ENCODE results near the gene CARD11. TPM values are rescaled to one million over a fixed set of nuclear protein-coding genes. Genes with fewer than 3 reads are reported as not detected.
A peak's percentile ranks its signal among the peaks of the same experiment; 100 is the strongest.

The CARD11 gene
- total and polyA plus RNA-seq, 2 donors (not counting 1 experiment from before 2014, with no cell fraction given), result 129 to 135 TPM

- CTCF ChIA-PET, result interaction anchor here (0.5 kb wide), 1 partner anchor 109 kb away, joined by 3 read pairs; no protein-coding TSS in a partner anchor
- H3K27me3 Mint-ChIP-seq, result no peaks in the 10 kb centered on the region
- Histone ChIP-seq H3K27ac (ENCODE audit: low read length in 2 of 2) (peak overlapping the region; percentile 77 to 92), H4K20me1 (ENCODE audit: control insufficient read depth, insufficient read depth, low read length, poor library complexity, severe bottlenecking) (peaks cover 36% of the 10 kb centered on the region), H3K36me3 (replicated peaks in 1 of 2; ENCODE audit: control extremely low read depth in 1 of 2, control insufficient read depth in 1 of 2, extremely low read depth in 1 of 2, insufficient read depth in 2 of 2, low read length in 1 of 2) (peaks cover 0 to 19% of the 10 kb centered on the region in 2 experiments), H3K9ac (ENCODE audit: low read length) (peak overlapping the region; percentile 69), H3K4me3 (ENCODE audit: control extremely low read depth in 1 of 5, extremely low read depth in 1 of 5, insufficient read depth in 1 of 5, low read depth in 2 of 5, low read length in 4 of 5) (peak overlapping the region in 4 of 5 experiments; percentile 46 to 69 (median 57)), H3K79me2 (ENCODE audit: control insufficient read depth, insufficient read depth, low read length) (peaks cover 89% of the 10 kb centered on the region), H3K9me3 (ENCODE audit: control extremely low read depth in 1 of 3, control insufficient read depth in 2 of 3, insufficient read depth in 1 of 3, low read length in 2 of 3) (peaks cover 0 to 12% (median 0%) of the 10 kb centered on the region in 3 donors), H3K27me3 (replicated peaks in 1 of 4; ENCODE audit: control extremely low read depth in 1 of 4, control insufficient read depth in 3 of 4, insufficient read depth in 4 of 4, low read length in 3 of 4) (no peaks in the 10 kb centered on the region), H3K4me2 (replicated peaks; ENCODE audit: low read depth, low read length, poor library complexity, severe bottlenecking) (peak overlapping the region; percentile 81), H3K4me1 (ENCODE audit: control insufficient read depth in 2 of 2, insufficient read depth in 2 of 2, low read length in 2 of 2) (peaks cover 73 to 93% of the 10 kb centered on the region in 2 donors), H2AFZ (ENCODE audit: insufficient read depth, low read depth, low read length, poor library complexity, severe bottlenecking) (peak overlapping the region; percentile 46)
- intact Hi-C loops (cut with micrococcal nuclease), result loop anchor here (10.0 kb wide), 1 partner anchor 614 kb away; no protein-coding TSS in a partner anchor
- ATAC-seq (ENCODE audit: low read depth) (no peak), DNase-seq (no peak)
- H3K27ac Mint-ChIP-seq, result peak overlapping the region; percentile 93
- no peak for TF ChIP-seq EZH2 (IDR thresholded peaks at IDR 0.05; ENCODE audit: borderline replicate concordance, insufficient read depth, low read depth, low read length, poor library complexity, severe bottlenecking)
- TF ChIP-seq, protein P1, sequence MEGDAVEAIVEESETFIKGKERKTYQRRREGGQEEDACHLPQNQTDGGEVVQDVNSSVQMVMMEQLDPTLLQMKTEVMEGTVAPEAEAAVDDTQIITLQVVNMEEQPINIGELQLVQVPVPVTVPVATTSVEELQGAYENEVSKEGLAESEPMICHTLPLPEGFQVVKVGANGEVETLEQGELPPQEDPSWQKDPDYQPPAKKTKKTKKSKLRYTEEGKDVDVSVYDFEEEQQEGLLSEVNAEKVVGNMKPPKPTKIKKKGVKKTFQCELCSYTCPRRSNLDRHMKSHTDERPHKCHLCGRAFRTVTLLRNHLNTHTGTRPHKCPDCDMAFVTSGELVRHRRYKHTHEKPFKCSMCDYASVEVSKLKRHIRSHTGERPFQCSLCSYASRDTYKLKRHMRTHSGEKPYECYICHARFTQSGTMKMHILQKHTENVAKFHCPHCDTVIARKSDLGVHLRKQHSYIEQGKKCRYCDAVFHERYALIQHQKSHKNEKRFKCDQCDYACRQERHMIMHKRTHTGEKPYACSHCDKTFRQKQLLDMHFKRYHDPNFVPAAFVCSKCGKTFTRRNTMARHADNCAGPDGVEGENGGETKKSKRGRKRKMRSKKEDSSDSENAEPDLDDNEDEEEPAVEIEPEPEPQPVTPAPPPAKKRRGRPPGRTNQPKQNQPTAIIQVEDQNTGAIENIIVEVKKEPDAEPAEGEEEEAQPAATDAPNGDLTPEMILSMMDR (IDR thresholded peaks at IDR 0.05), result no peak
- H3K9me3 Mint-ChIP-seq (ENCODE audit: insufficient read depth), result no peaks in the 10 kb centered on the region
- POLR2A ChIA-PET, result no interaction called here
- H3K4me3 Mint-ChIP-seq, result peak overlapping the region; percentile 98
- WGBS (ENCODE audit: insufficient coverage), result 100% methylated on average over 3 of the region's 8 CpGs
- H3K4me1 Mint-ChIP-seq, result peaks cover 89% of the 10 kb centered on the region
These were observed 62.6 kb downstream of the CARD11 start for GRCh38 chr7:2981103-2981480.

- H3K27me3 Mint-ChIP-seq, result no peaks in the 10 kb centered on the region
- H3K4me1 ChIP-seq (ENCODE audit: control insufficient read depth in 2 of 2, insufficient read depth in 2 of 2, low read length in 2 of 2), result peaks cover 69 to 93% of the 10 kb centered on the region in 2 donors
- peak overlapping the region; percentile 46 for H2AFZ ChIP-seq (ENCODE audit: insufficient read depth, low read depth, low read length, poor library complexity, severe bottlenecking)
- peak overlapping the region; percentile 81 for H3K4me2 ChIP-seq (replicated peaks; ENCODE audit: low read depth, low read length, poor library complexity, severe bottlenecking)
- H3K9me3 Mint-ChIP-seq (ENCODE audit: insufficient read depth), result no peaks in the 10 kb centered on the region
- ChIA-PET CTCF (interaction anchor here (1.4 to 4.0 kb wide), 2 partner anchors 16 to 60 kb away, joined by 5 to 20 read pairs; no protein-coding TSS in a partner anchor), POLR2A (interaction anchor here (0.7 kb wide), 1 partner anchor 1453 kb away, joined by 6 read pairs; no protein-coding TSS in a partner anchor)
- H3K9ac ChIP-seq (ENCODE audit: low read length), result peak overlapping the region; percentile 69
- intact Hi-C loops (cut with micrococcal nuclease), result loop anchor here (10.0 kb wide), 1 partner anchor 614 kb away; no protein-coding TSS in a partner anchor
- peak overlapping the region; percentile 98 for H3K4me3 Mint-ChIP-seq
- peaks cover 33% of the 10 kb centered on the region for H4K20me1 ChIP-seq (ENCODE audit: control insufficient read depth, insufficient read depth, low read length, poor library complexity, severe bottlenecking)
- peaks cover 1 to 24% of the 10 kb centered on the region in 2 experiments for H3K36me3 ChIP-seq (replicated peaks in 1 of 2; ENCODE audit: control extremely low read depth in 1 of 2, control insufficient read depth in 1 of 2, extremely low read depth in 1 of 2, insufficient read depth in 2 of 2, low read length in 1 of 2)
- DNase-seq (peak; percentile 65), ATAC-seq (ENCODE audit: low read depth) (peak; percentile 2)
- H3K27ac ChIP-seq (ENCODE audit: low read length in 2 of 2), result peak overlapping the region; percentile 77 to 92
- H3K4me3 ChIP-seq (ENCODE audit: control extremely low read depth in 1 of 5, extremely low read depth in 1 of 5, insufficient read depth in 1 of 5, low read depth in 2 of 5, low read length in 4 of 5), result peak overlapping the region; percentile 34 to 69 (median 51)
- peaks cover 0 to 12% (median 0%) of the 10 kb centered on the region in 3 donors for H3K9me3 ChIP-seq (ENCODE audit: control extremely low read depth in 1 of 3, control insufficient read depth in 2 of 3, insufficient read depth in 1 of 3, low read length in 2 of 3)
- H3K27ac Mint-ChIP-seq, result peak overlapping the region; percentile 93
- H3K4me1 Mint-ChIP-seq, result peaks cover 87% of the 10 kb centered on the region
- WGBS (ENCODE audit: insufficient coverage), result 9% methylated on average over 18 of the region's 27 CpGs
- H3K27me3 ChIP-seq (replicated peaks in 1 of 4; ENCODE audit: control extremely low read depth in 1 of 4, control insufficient read depth in 3 of 4, insufficient read depth in 4 of 4, low read length in 3 of 4), result no peaks in the 10 kb centered on the region
- H3K79me2 ChIP-seq (ENCODE audit: control insufficient read depth, insufficient read depth, low read length), result peaks cover 89% of the 10 kb centered on the region
- TF ChIP-seq, protein P1 (IDR thresholded peaks at IDR 0.05), result no peak
- no peak for TF ChIP-seq EZH2 (IDR thresholded peaks at IDR 0.05; ENCODE audit: borderline replicate concordance, insufficient read depth, low read depth, low read length, poor library complexity, severe bottlenecking)
These were observed 63.1 kb downstream of the CARD11 start for GRCh38 chr7:2980401-2981102.
